ENCODE data around the gene MTCH1. TPM values are rescaled to one million over a fixed set of nuclear protein-coding genes. Genes with fewer than 3 reads are reported as not detected.

MTCH1 gene
- total RNA-seq, 4 donors from 2014 or later: 85.6 to 127 (median 116) TPM

GRCh38 chr6:36976931-36977330 lies 9.1 kb downstream of the MTCH1 start:
- no peaks in the 10 kb centered on the region for H3K27me3 ChIP-seq
- DNase-seq (no peak), ATAC-seq (no peak)
- in situ Hi-C loops (cut with MboI; ENCODE audit: low sequenced_read_pairs in 4 of 4) (no loop called here), intact Hi-C loops (cut with DNase I; ENCODE audit: low total_unique reads) (no loop called here)
- no peak for TF ChIP-seq POLR2A (IDR thresholded peaks at IDR 0.05)
- TF ChIP-seq CTCF (IDR thresholded peaks at IDR 0.05 in 4 of 5, conservative IDR thresholded peaks at IDR 0.05 in 1 of 5): no peak
- H3K27ac ChIP-seq: no peak overlapping the region
- no peak overlapping the region for H3K4me3 ChIP-seq
- H3K9me3 ChIP-seq: no peaks in the 10 kb centered on the region
- peaks cover 5 to 66% of the 10 kb centered on the region in 2 donors for H3K36me3 ChIP-seq
- peaks cover 25 to 31% of the 10 kb centered on the region in 2 donors for H3K4me1 ChIP-seq

DNA sequence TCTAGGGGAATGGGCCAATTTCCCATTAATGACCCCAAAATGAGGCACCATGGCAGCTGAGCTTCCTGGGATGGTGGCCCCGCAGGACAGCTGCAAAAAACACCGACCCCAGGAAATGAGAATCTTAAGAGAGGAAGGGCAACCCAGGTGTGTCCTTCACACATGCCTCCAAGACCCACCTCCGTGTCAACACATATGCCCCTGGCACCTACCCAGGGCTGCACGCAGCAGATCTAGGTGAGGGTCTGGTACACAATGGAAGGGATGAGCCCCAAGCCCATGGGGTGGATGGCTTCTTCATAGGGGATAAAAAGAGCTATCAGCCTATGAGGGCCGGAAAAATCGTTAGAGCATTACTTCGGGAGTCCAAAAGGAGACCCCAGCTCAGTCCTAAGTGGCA lies 9.5 kb downstream of the MTCH1 start:
- no peaks in the 10 kb centered on the region for H3K27me3 ChIP-seq
- intact Hi-C loops (cut with DNase I; ENCODE audit: low total_unique reads) (no loop called here), in situ Hi-C loops (cut with MboI; ENCODE audit: low sequenced_read_pairs in 4 of 4) (no loop called here)
- H3K27ac ChIP-seq: no peak overlapping the region
- no peak overlapping the region for H3K4me3 ChIP-seq
- H3K9me3 ChIP-seq: no peaks in the 10 kb centered on the region
- peaks cover 5 to 71% of the 10 kb centered on the region in 2 donors for H3K36me3 ChIP-seq
- peaks cover 25 to 30% of the 10 kb centered on the region in 2 donors for H3K4me1 ChIP-seq
- ATAC-seq (no peak), DNase-seq (no peak)
- TF ChIP-seq POLR2A (IDR thresholded peaks at IDR 0.05) (no peak), CTCF (IDR thresholded peaks at IDR 0.05 in 4 of 5, conservative IDR thresholded peaks at IDR 0.05 in 1 of 5) (no peak)

DNA sequence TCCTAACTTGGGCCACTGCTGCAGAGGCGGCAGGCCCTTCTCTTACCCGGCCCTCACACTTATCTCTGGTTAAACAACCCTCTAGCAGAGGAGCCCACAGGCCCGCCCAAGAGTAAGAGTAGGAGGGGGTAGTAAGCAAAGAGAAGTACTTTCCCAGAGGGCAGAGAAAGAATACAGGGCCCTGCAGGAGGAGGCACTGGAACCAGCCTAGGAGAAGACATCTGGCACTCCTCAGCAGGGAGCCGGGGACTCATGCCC lies 10.1 kb downstream of the MTCH1 start:
- Histone ChIP-seq H3K4me3 (no peak overlapping the region), H3K4me1 (peaks cover 21 to 24% of the 10 kb centered on the region in 2 donors), H3K9me3 (no peaks in the 10 kb centered on the region), H3K27me3 (no peaks in the 10 kb centered on the region), H3K36me3 (peaks cover 5 to 76% of the 10 kb centered on the region in 2 donors), H3K27ac (no peak overlapping the region)
- TF ChIP-seq CTCF (IDR thresholded peaks at IDR 0.05 in 4 of 5, conservative IDR thresholded peaks at IDR 0.05 in 1 of 5) (no peak), POLR2A (IDR thresholded peaks at IDR 0.05) (no peak)
- intact Hi-C loops (cut with DNase I; ENCODE audit: low total_unique reads): no loop called here
- DNase-seq (no peak), ATAC-seq (no peak)
- in situ Hi-C loops (cut with MboI; ENCODE audit: low sequenced_read_pairs in 4 of 4): no loop called here

- no peak overlapping the region for H3K27ac ChIP-seq
- no peaks in the 10 kb centered on the region for H3K9me3 ChIP-seq
- peaks cover 5 to 82% of the 10 kb centered on the region in 2 donors for H3K36me3 ChIP-seq
- H3K27me3 ChIP-seq: no peaks in the 10 kb centered on the region
- DNase-seq (no peak), ATAC-seq (peak in 1 of 2 donors; percentile 17)
- H3K4me1 ChIP-seq: peaks cover 15 to 19% of the 10 kb centered on the region in 2 donors
- TF ChIP-seq CTCF (IDR thresholded peaks at IDR 0.05 in 4 of 5, conservative IDR thresholded peaks at IDR 0.05 in 1 of 5): no peak
- TF ChIP-seq POLR2A (IDR thresholded peaks at IDR 0.05): no peak
- in situ Hi-C loops (cut with MboI; ENCODE audit: low sequenced_read_pairs in 4 of 4): no loop called here
- intact Hi-C loops (cut with DNase I; ENCODE audit: low total_unique reads): no loop called here
- H3K4me3 ChIP-seq: no peak overlapping the region
Observed at GRCh38 chr6:36975231-36976006, 10.6 kb downstream of the MTCH1 start.

GRCh38 chr6:36973647-36974046 lies 12.3 kb downstream of the MTCH1 start:
- ATAC-seq (no peak), DNase-seq (no peak)
- no peaks in the 10 kb centered on the region for H3K27me3 ChIP-seq
- no peaks in the 10 kb centered on the region for H3K9me3 ChIP-seq
- TF ChIP-seq POLR2A (IDR thresholded peaks at IDR 0.05) (no peak), CTCF (IDR thresholded peaks at IDR 0.05 in 4 of 5, conservative IDR thresholded peaks at IDR 0.05 in 1 of 5) (no peak)
- no peak overlapping the region for H3K27ac ChIP-seq
- in situ Hi-C loops (cut with MboI; ENCODE audit: low sequenced_read_pairs in 4 of 4): no loop called here
- no peak overlapping the region for H3K4me3 ChIP-seq
- peaks cover 0 to 2% of the 10 kb centered on the region in 2 donors for H3K4me1 ChIP-seq
- H3K36me3 ChIP-seq: peaks cover 5 to 99% of the 10 kb centered on the region in 2 donors
- intact Hi-C loops (cut with DNase I; ENCODE audit: low total_unique reads): no loop called here

Measured in gastrocnemius medialis (tissue), 4 donors.